HepG2 (cell line): ENCODE measurements around the gene CLEC18B.
"Not testable (repeated sequence)": the region's sequence is repeated elsewhere in the genome, so short reads cannot be mapped to it uniquely, and the experiment has no call there.

Experiments
- ATF1 ChIP-seq: IDR thresholded peaks from 2 replicates; pipeline ENCODE4 v1.6.1; 2016; ENCODE audit warnings: mild to moderate bottlenecking, control low read depth
- CEBPB ChIP-seq: IDR thresholded peaks from 2 replicates; pipeline ENCODE4 v1.6.1; 2011; ENCODE audit warnings: low read depth, low read length, improper control_type of control experiment, borderline replicate concordance
- FOXK2 ChIP-seq: fragments of 450-650 bp; IDR thresholded peaks from 2 replicates; pipeline ENCODE4 v1.6.1; 2016
- PRDM15 ChIP-seq: sonication (generic); formaldehyde crosslinking; IDR thresholded peaks from 2 replicates; pipeline ENCODE4 v1.4.0; 2020; ENCODE audit warnings: missing genetic modification reagents
- REST ChIP-seq, 2 experiments: IDR thresholded peaks; 2 replicates each; pipeline ENCODE4 v1.6.1; 2011 to 2012; ENCODE audit warnings: low read length in 2 of 2, borderline replicate concordance in 1 of 2, low read depth in 1 of 2, mild to moderate bottlenecking in 1 of 2, moderate library complexity in 1 of 2
- TBL1XR1 ChIP-seq: fragments of 150-350 bp; IDR thresholded peaks from 2 replicates; pipeline ENCODE4 v1.6.1; 2014; ENCODE audit warnings: borderline replicate concordance, low read length; ENCODE audit not compliant: partially characterized antibody
- ZBTB43 ChIP-seq: sonication (generic); formaldehyde crosslinking; conservative IDR thresholded peaks from 2 replicates; pipeline ENCODE4 v1.4.0; 2020; ENCODE audit warnings: missing genetic modification reagents
- ZNF329 ChIP-seq: sonication (generic); formaldehyde crosslinking; IDR thresholded peaks from 2 replicates; pipeline ENCODE4 v1.9.0; 2021; ENCODE audit warnings: low read depth, mild to moderate bottlenecking, missing genetic modification reagents
- ZNF33A ChIP-seq: sonication (generic); formaldehyde crosslinking; IDR thresholded peaks from 2 replicates; pipeline ENCODE4 v1.5.1; 2020; ENCODE audit warnings: missing genetic modification reagents, mild to moderate bottlenecking, moderate library complexity, borderline replicate concordance
- ZNF562 ChIP-seq: sonication (generic); formaldehyde crosslinking; IDR thresholded peaks from 2 replicates; pipeline ENCODE4 v1.8.0; 2022; ENCODE audit warnings: missing genetic modification reagents, borderline replicate concordance
- ZSCAN20 ChIP-seq: sonication (generic); formaldehyde crosslinking; IDR thresholded peaks from 2 replicates; pipeline ENCODE4 v1.4.0; 2020; ENCODE audit warnings: missing genetic modification reagents, mild to moderate bottlenecking, borderline replicate concordance

- not testable (repeated sequence) for TF ChIP-seq TBL1XR1; ATF1 (CRISPR knock-in tag); FOXK2; ZBTB43 (CRISPR knock-in tag); ZSCAN20 (CRISPR knock-in tag); REST (IDR thresholded peaks at IDR 0.05; ENCODE audit: borderline replicate concordance in 1 of 2, low read depth in 1 of 2, low read length in 2 of 2); ZNF33A (CRISPR knock-in tag); ZNF329; CEBPB; PRDM15; ZNF562 (CRISPR knock-in tag)
Measured at GRCh38 chr16:74425751-74426150, 4.5 kb upstream of the CLEC18B start.
